GM18507 (cell line): ENCODE measurements around the gene GFPT2.

Experiments
- DNase-seq: peaks from one replicate; pipeline ENCODE4 v3.0.0; 2011; ENCODE audit warnings: low read depth; ENCODE audit not compliant: insufficient read length; ENCODE audit errors: extremely low spot score
- FAIRE-seq: peaks from 2 replicates; lab custom pipeline; 2011; peaks lifted over from hg19 to GRCh38; lab: Jason Lieb, UNC

The GFPT2 gene

DNA sequence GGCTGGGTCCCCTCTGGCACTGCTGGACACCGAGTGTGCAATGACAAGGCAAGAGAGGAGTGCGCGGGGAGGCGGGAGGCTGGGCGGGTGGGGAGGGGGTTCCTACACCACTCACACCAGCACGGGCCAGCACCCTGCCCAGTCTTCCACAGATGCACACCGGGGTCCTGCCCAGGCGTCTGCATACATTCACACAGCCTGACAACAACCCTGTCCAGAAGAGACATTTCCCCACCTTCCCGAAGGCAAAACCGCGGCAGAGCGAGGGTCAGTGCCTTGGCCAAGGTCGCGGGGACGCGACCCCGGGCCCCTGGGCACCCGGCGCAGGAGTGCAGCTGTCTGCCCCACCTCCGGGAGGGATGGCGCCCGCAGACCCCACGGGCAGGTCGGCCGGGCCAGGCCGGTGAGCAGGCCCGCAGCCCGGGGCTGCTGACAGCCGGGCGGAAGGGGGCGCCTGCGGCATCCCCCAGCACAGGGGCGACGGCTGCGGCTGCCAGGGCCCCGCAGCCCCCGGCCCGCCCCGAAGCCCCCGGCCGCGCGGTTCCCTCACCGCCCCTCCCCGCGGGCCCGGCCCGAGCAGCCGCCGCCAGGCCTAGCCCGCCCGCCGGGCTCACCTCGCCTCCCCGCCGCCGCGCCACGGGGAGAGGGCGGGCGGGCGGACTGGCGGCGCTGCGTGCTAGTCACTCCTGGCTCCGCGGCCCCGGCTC lies 61.7 kb downstream of the GFPT2 start:
- peak; percentile 11 for DNase-seq
- no peak for FAIRE-seq

GRCh38 chr5:180290568-180291233 lies 62.4 kb downstream of the GFPT2 start:
- FAIRE-seq (no peak), DNase-seq (no peak)

GRCh38 chr5:180289966-180290365 lies 63.2 kb downstream of the GFPT2 start:
- no peak for FAIRE-seq
- DNase-seq: no peak

- FAIRE-seq: no peak
- no peak for DNase-seq
These were observed 63.7 kb downstream of the GFPT2 start for GRCh38 chr5:180289433-180289832.

GRCh38 chr5:180287868-180288267 lies 65.3 kb downstream of the GFPT2 start:
- DNase-seq (no peak), FAIRE-seq (no peak)

- FAIRE-seq (no peak), DNase-seq (no peak)
These were observed 65.7 kb downstream of the GFPT2 start for GRCh38 chr5:180287404-180287803.

DNA sequence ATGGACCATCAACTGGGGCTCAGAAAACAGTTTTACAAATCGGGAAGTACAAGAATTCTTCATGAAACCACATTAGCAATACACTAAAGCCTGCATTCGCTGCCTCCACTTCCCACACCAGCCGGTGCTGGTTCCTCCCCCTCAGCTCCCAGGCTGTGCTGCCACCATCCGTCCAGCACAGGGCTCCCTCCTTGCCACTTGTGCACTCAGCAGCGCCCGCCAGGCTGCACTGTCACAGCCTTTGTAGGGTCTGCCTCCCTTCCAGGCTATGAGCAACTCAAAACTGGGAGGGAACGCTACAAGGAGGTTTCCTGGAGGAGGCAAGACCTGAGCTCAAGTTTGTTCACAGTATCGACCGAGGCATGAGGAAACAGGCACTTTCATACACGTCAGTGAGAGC lies 69.0 kb downstream of the GFPT2 start:
- DNase-seq: no peak
- no peak for FAIRE-seq

DNA sequence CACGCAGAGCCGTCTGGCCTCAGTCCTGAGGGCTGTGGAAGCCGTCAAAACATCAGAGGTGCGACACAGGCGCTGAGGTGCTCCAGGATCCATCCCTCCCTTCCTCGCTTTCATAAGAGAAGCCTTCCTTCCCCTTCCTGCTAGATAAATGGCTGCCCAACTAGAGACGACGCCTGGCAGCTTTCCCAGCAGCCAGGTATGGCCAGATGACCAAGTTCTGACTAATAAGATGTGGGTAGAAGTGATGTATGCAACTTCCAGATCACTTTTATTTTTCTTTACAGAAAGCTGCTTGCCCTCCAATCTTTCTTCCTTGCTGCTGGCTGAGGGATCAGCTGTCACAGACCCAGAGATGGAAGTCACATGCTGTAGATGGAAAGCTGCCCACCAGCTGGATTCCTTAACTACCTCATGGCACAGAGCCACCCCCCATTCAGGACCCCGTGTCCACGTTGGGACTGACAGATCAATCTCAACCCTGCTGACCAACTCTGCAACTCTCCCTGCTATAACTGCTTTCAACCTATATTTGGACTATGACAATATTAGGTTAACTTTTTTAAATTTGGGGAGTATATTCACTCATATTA lies 70.0 kb downstream of the GFPT2 start:
- no peak for FAIRE-seq
- no peak for DNase-seq

GRCh38 chr5:180282281-180282680 lies 70.9 kb downstream of the GFPT2 start:
- FAIRE-seq: no peak
- DNase-seq: no peak

- no peak for FAIRE-seq
These were observed 71.4 kb downstream of the GFPT2 start for GRCh38 chr5:180281706-180282105.

GRCh38 chr5:180274695-180275094 lies 78.4 kb downstream of the GFPT2 start:
- FAIRE-seq (no peak), DNase-seq (no peak)

More at GRCh38 chr5:180281706-180282105, 71.4 kb downstream of the GFPT2 start:
- DNase-seq: no peak

- DNase-seq (no peak), FAIRE-seq (no peak)
These were observed 81.9 kb downstream of the GFPT2 start for GRCh38 chr5:180271221-180271620.

GRCh38 chr5:180259260-180259611 lies 93.9 kb downstream of the GFPT2 start:
- DNase-seq (no peak), FAIRE-seq (no peak)

- no peak for DNase-seq
- no peak for FAIRE-seq
These were observed 99.9 kb downstream of the GFPT2 start for GRCh38 chr5:180253036-180253824.

GRCh38 chr5:180251887-180252286 lies 101.2 kb downstream of the GFPT2 start:
- no peak for FAIRE-seq
- DNase-seq: no peak

DNA sequence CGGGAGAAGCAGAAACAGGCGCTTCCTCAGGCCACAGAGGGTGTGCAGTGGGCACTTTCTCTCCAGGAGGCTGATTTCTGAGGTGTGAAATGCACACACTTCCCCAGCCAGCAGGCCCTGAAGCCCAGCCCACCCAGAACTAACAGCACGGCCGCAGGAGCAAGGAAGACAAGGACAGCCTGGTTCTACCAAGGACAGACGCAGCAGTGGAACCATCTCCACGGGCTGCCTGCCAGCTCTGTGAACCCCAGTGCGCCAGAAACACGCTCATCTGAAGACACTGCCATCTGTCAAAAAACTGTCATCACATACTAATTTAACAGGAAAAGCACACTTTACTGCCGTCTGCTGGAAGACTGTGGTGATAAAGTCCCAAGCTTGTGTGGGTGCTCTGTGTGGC lies 102.0 kb downstream of the GFPT2 start:
- no peak for DNase-seq
- FAIRE-seq: no peak
